MM.1S (cell line): ENCODE results near the gene GFRAL.

Source experiments
- DNase-seq: peaks from one replicate; pipeline ENCODE4 v3.0.0-alpha.2; 2015
- H2AFZ ChIP-seq: fragments of 300-600 bp; sonication (generic); 2 replicates; pipeline ENCODE4 v1.6.0; 2016; ENCODE audit warnings: antibody characterized with exemption, low read length
- H3F3A ChIP-seq: fragments of 300-600 bp; sonication (generic); 2 replicates; pipeline ENCODE4 v1.6.1; 2016; ENCODE audit warnings: mild to moderate bottlenecking, antibody characterized with exemption, low read length, moderate library complexity, mixed read lengths; ENCODE audit not compliant: insufficient read depth
- H3K27ac ChIP-seq: fragments of 300-600 bp; sonication (generic); 2 replicates; pipeline ENCODE4 v1.5.1; 2016; ENCODE audit warnings: mild to moderate bottlenecking, low read length
- H3K27me3 ChIP-seq: fragments of 300-600 bp; sonication (generic); replicated peaks from 2 replicates; pipeline ENCODE4 v1.6.0; 2016; ENCODE audit warnings: low read length; ENCODE audit not compliant: insufficient read depth
- H3K36me3 ChIP-seq: fragments of 300-600 bp; sonication (generic); replicated peaks from 2 replicates; pipeline ENCODE4 v1.6.1; 2016; ENCODE audit warnings: mild to moderate bottlenecking, low read length, mixed read lengths; ENCODE audit not compliant: insufficient read depth
- H3K4me1 ChIP-seq: fragments of 300-600 bp; sonication (generic); 2 replicates; pipeline ENCODE4 v1.6.1; 2016; ENCODE audit warnings: low read length, mixed read lengths
- H3K4me2 ChIP-seq: fragments of 300-600 bp; sonication (generic); 2 replicates; pipeline ENCODE4 v1.6.0; 2016; ENCODE audit warnings: low read depth, low read length
- H3K4me3 ChIP-seq: fragments of 300-600 bp; sonication (generic); 2 replicates; pipeline ENCODE4 v1.5.1; 2016; ENCODE audit warnings: low read length, mixed read lengths
- H3K79me2 ChIP-seq: fragments of 300-600 bp; sonication (generic); 2 replicates; pipeline ENCODE4 v1.6.1; 2016; ENCODE audit warnings: mixed run types, low read length, mixed read lengths
- H3K9ac ChIP-seq: fragments of 300-600 bp; sonication (generic); 2 replicates; pipeline ENCODE4 v1.6.1; 2016; ENCODE audit warnings: low read length, mixed read lengths
- H3K9me2 ChIP-seq: fragments of 300-600 bp; sonication (generic); replicated peaks from 2 replicates; pipeline ENCODE4 v1.6.1; 2016; ENCODE audit warnings: mild to moderate bottlenecking, low read length, mixed read lengths; ENCODE audit not compliant: insufficient read depth
- H3K9me3 ChIP-seq: fragments of 300-600 bp; sonication (generic); replicated peaks from 2 replicates; pipeline ENCODE4 v1.6.1; 2016; ENCODE audit warnings: mild to moderate bottlenecking, low read length, mixed read lengths; ENCODE audit not compliant: insufficient read depth
- H4K20me1 ChIP-seq: fragments of 300-600 bp; sonication (generic); 2 replicates; pipeline ENCODE4 v1.6.1; 2016; ENCODE audit warnings: mild to moderate bottlenecking, low read length, moderate library complexity, mixed read lengths; ENCODE audit not compliant: insufficient read depth
- EZH2 ChIP-seq: fragments of 300-600 bp; sonication (generic); optimal IDR thresholded peaks from 2 replicates; pipeline ENCODE3; 2017; ENCODE audit warnings: low read depth, mild to moderate bottlenecking, antibody characterized with exemption, low read length, mixed read lengths
- EZH2phosphoT487 ChIP-seq: fragments of 300-600 bp; sonication (generic); IDR thresholded peaks from 2 replicates; pipeline ENCODE4 v1.6.1; 2018; ENCODE audit warnings: antibody characterized with exemption, low read length
- TF ChIP-seq, protein P1 (sequence below): fragments of 300-600 bp; sonication (generic); IDR thresholded peaks from 2 replicates; pipeline ENCODE4 v1.5.1; 2016; ENCODE audit warnings: antibody characterized with exemption, low read length, mixed read lengths

The GFRAL gene

GRCh38 chr6:55319961-55320695 lies 7.1 kb upstream of the GFRAL start:
- H3F3A ChIP-seq = no peaks in the 10 kb centered on the region
- no peak for DNase-seq
- H3K4me3 ChIP-seq = no peak overlapping the region

GRCh38 chr6:55320696-55321086 lies 6.6 kb upstream of the GFRAL start:
- Histone ChIP-seq H3K9ac (no peak overlapping the region), H3K4me3 (no peak overlapping the region), H3K36me3 (no peaks in the 10 kb centered on the region), H3K9me3 (no peaks in the 10 kb centered on the region), H3K79me2 (no peaks in the 10 kb centered on the region), H3K4me1 (no peaks in the 10 kb centered on the region), H4K20me1 (no peaks in the 10 kb centered on the region), H2AFZ (no peak overlapping the region), H3K4me2 (no peak overlapping the region), H3K27ac (no peak overlapping the region), H3K9me2 (no peaks in the 10 kb centered on the region), H3K27me3 (no peaks in the 10 kb centered on the region), H3F3A (no peaks in the 10 kb centered on the region)
- no peak for DNase-seq
- TF ChIP-seq EZH2 = no peak
- TF ChIP-seq, protein P1, sequence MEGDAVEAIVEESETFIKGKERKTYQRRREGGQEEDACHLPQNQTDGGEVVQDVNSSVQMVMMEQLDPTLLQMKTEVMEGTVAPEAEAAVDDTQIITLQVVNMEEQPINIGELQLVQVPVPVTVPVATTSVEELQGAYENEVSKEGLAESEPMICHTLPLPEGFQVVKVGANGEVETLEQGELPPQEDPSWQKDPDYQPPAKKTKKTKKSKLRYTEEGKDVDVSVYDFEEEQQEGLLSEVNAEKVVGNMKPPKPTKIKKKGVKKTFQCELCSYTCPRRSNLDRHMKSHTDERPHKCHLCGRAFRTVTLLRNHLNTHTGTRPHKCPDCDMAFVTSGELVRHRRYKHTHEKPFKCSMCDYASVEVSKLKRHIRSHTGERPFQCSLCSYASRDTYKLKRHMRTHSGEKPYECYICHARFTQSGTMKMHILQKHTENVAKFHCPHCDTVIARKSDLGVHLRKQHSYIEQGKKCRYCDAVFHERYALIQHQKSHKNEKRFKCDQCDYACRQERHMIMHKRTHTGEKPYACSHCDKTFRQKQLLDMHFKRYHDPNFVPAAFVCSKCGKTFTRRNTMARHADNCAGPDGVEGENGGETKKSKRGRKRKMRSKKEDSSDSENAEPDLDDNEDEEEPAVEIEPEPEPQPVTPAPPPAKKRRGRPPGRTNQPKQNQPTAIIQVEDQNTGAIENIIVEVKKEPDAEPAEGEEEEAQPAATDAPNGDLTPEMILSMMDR = no peak
- TF ChIP-seq EZH2phosphoT487 = no peak

More at GRCh38 chr6:55319961-55320695, 7.1 kb upstream of the GFRAL start:
- Histone ChIP-seq H3K9ac (no peak overlapping the region), H4K20me1 (no peaks in the 10 kb centered on the region), H3K27me3 (no peaks in the 10 kb centered on the region), H2AFZ (no peak overlapping the region), H3K9me3 (no peaks in the 10 kb centered on the region), H3K27ac (no peak overlapping the region), H3K36me3 (no peaks in the 10 kb centered on the region), H3K79me2 (no peaks in the 10 kb centered on the region), H3K4me1 (no peaks in the 10 kb centered on the region), H3K4me2 (no peak overlapping the region), H3K9me2 (no peaks in the 10 kb centered on the region)
- TF ChIP-seq, protein P1 = no peak

DNA sequence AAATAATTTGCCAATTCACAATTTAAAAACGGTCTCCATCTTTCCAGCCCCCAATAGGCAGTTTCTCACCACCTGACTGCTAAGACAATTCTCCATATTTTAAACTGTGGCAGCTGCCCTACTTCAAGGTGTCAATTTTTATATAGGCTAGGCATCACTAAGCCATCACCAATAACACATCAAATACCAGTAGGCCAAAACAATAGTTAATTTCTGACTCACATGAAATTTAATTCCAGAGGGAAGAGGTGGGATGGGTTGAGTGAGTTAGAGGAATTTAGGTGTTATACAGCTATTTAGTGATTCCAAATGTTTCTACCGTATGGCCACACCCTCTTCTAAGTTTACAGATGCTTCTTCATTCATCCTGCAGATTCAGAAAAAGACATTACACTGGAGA lies 49.9 kb downstream of the GFRAL start:
- no peak overlapping the region for H3K4me2 ChIP-seq
- H3K27me3 ChIP-seq = no peaks in the 10 kb centered on the region
- no peak overlapping the region for H3K4me3 ChIP-seq
- TF ChIP-seq, protein P1 = no peak
- no peak for TF ChIP-seq EZH2phosphoT487
- TF ChIP-seq EZH2 = no peak
- no peaks in the 10 kb centered on the region for H3K4me1 ChIP-seq
- no peaks in the 10 kb centered on the region for H3F3A ChIP-seq
- no peaks in the 10 kb centered on the region for H4K20me1 ChIP-seq
- H3K79me2 ChIP-seq = no peaks in the 10 kb centered on the region
- H3K36me3 ChIP-seq = no peaks in the 10 kb centered on the region
- H3K9ac ChIP-seq = no peak overlapping the region
- no peak overlapping the region for H3K27ac ChIP-seq
- H3K9me2 ChIP-seq = no peaks in the 10 kb centered on the region
- no peak for DNase-seq
- H2AFZ ChIP-seq = no peak overlapping the region
- no peaks in the 10 kb centered on the region for H3K9me3 ChIP-seq
